CD1c-positive myeloid dendritic cell (primary cell): ENCODE data around the gene DTWD2.
"Not testable (repeated sequence)": the region's sequence is repeated elsewhere in the genome, so short reads cannot be mapped to it uniquely, and the experiment has no call there.

Experiments used
- DNase-seq: peaks from one replicate; pipeline ENCODE4 v3.0.0-alpha.2; 2016; ENCODE audit errors: extremely low spot score

Gene DTWD2

DNA sequence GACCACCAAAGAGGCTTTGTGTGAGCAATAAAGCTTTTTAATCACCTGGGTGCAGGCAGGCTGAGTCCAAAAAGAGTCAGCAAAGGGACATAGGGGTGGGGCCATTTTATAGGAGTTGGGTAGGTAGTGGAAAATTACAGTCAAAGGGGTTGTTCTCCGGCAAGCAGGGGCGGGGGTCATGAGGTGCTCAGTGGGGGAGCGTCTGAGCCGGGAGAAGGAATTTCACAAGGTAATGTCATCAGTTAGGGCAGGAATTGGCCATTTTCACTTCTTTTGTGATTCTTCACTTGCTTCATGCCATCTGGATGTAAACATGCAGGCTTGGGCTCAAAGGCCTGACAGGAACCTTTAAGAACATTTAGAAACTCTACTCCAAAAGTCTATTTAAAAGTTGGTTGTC is 36.0 kb downstream of the DTWD2 start:
- not testable (repeated sequence) for DNase-seq

DNA sequence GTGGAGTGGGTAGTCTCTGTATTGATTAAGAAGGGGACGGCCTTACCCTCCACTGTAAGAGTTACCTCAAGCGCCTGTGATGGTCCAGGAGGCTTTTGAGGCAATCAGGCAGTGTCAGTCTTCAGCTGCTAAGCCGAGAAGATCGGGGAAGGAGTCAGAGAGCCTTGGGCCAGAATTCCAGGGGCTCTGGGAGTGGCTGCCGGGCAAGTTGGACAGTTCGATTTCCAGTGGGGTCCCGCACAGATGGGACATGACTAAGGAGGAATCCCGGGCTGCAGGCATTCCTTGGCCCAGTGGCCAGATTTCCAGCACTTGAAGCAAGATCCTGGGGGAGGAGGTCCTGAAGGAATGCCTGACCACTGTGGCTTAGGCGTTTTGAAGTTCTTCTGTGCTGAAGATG is 38.0 kb downstream of the DTWD2 start:
- not testable (repeated sequence) for DNase-seq

DNA sequence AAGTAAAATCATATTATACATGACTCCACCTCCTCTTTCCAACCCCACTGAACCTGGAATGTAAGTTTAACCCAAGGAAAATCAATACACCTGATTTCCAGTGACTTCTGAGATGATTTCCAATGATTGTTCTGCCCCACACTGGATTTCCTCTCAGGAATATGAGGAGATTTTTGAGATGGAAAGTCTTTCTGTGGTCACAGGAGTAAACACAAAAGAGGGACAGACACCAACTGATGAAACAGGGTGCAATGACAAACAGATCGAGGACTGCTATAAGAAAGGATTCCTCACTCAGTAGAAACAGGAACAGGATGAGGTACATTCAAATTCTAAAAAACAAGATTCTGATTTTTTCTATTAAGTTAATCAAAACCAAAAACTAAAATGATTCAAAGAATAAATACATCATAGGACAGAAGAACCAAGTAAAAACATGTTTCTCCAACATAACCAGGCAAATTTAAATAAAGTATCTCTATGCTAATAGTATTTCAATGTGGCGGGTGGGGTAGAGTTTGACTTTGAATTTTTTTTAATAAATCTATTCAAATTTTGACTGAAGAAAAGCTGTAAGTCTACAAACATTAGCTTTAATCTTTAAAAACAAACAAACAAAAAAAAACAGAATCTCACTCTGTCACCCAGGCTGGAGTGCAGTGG is 42.1 kb downstream of the DTWD2 start:
- DNase-seq = no peak

DNA sequence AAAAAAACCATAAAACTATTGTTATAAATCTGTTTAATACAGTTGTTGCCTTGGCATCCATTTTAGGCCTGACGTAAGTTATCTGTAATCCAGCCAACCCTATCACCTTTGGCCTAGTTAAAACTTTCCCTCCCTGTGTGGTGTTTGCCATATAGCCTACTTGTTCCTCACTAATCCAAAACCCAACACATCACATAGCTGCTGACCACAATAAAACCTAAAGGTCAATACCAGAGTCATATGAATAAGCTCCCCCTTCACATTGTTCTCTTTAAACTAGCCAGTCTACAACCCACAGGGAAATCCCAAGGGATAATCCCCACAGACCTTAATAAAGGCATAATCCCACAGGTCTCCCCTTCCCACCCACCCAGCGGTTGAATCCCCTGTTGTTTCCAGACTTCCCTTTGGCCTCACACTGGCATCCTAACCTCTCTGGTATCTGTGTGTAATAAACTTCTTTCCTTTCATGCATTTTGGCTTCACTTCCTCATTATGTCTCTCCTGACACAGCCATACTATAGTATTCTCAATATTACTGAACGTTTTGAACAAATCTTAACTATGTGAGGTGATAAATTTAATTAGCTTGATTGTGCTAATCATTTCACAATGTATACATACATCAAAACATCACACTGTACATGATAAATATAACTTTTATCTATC is 50.8 kb downstream of the DTWD2 start:
- DNase-seq = no peak

DNA sequence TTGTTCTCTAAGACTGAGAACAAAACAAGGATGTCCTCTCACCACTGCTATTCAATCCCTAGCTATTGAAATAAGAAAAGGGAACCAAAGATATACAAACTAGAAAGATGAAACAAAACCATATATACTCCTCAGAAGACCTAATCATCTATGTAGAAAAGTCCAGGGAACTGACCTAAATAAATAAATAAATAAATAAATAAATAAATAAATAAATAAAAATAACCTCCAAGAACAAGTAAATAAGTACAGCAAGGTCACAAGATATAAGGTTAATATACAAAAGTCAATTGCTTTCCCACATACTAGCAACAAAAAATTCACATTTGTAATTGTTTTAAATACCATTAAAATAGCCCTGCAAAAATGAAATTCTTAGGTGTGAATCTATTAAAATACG is 54.6 kb downstream of the DTWD2 start:
- no peak for DNase-seq

DNA sequence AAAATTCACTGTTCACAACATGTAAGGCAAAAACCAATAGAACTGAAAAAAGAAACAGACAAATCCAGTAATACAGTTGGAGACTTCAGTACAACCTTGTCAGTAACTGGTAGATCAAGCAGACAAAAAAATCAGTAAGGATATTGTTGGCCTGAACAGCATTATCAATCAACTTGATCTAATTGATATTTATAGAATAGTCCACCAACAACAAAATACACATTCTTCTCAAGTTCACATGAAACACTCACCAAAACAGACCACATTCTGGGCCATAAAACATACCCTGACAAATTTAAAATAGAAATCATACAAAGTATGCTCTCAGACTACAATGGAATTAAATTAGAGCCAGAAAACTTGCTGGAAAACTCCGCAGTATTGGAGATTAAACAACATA is 56.8 kb downstream of the DTWD2 start:
- DNase-seq = no peak

DNA sequence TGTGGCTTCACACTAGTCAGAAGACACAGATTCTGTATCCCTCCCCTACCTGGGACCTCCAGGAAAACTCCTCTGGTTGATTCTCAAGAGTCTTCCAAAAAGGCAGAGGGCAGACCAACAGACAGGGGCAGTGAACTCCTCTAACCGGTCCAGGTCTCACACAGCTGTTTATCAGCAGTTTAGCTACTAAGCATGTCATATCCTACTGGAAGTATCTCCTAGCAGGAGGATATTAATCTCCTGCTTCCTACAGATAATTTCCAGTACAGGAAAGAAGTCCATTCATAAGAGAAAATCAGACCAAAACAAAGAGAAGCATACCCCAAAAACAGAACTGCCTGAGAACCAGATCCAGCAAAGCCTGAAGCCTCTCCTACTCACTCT is 64.3 kb downstream of the DTWD2 start:
- DNase-seq = no peak

DNA sequence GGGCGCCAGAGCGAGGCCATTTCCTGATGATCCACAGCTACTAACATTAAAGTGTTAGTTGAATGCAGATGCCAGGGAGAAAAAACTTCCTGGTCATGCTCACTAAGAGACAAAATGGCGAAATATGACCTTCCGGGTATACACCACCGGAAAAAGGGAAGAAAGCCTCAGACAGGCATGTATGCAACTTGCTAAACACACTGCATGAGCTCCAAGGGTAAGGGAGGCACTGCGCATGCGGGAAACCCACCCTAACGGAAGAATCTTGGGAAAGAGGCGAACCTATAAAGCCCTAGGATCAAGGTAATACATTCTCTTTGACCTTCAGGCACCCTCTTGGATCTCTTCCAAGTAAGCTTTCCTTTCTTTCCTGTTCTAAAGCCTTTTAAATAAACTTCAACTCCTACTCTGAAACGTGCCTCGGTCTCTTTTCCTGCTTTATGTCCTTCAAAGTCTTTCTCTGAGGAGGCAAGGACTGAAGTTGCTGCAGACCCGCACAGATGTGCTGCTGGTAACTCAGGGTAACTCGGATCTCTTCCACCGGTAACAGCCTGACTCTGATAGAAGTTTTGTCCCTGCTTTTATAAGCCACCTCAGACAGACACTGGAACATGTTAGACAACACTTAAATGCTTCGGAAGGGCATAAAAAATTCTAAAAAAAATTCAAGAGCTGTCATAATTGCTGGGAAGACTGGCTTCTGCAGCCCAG is 64.9 kb downstream of the DTWD2 start:
- DNase-seq = no peak

DNA sequence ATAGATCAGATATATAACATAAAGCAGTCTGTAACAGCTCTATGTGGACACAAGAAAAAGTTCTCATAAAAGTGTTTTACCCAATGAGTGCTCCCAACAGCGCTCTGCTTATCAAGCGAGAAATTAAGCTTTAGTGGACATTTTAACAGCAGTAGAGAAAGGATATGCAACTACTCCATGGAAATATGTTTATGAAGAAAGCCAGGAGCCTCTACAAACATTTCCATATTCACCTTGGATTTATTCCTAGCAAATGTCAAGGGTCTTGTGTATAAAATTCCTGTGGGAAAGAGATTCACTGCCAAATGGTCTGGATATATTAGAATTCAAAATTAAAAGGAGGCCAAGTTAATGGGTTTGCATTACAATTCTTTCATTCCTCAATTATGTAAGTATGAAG is 66.5 kb downstream of the DTWD2 start:
- DNase-seq = no peak

DNA sequence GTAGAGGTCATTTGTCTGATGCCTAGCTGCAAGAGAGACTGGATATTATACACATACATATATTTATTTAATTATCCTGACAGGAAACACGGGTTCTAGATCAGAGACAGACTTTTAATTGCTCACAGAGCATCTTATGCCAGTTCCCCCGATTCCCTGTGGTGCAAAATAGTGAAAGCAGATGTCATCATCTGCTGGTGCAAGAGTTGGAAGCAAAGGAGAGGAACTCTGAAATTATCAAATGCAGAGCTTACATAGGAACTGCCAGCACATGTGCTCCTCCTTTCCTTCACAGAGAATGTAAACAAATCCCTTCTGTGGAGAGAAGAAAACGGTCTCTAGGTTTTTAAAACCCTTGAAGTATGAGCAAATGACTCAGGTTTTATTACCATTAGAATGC is 69.3 kb downstream of the DTWD2 start:
- DNase-seq = no peak

DNA sequence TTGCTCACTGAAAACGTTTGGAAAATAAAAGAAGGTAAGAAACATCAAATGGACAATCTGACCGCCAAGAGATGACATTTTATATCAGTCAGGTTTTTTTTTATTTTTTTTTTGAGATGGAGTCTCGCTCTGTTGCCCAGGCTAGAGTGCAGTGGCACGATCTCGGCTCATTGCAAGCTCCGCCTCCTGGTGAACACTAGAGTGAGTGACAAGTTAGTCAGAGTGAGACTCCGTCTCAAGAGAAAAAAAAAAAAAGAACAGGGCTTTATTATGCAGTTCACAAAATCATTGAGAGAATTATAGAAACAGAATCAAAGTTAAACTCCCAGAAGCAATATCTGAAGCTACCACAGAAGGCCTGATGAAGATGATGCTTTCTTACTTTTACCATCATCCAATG is 70.1 kb downstream of the DTWD2 start:
- no peak for DNase-seq

DNA sequence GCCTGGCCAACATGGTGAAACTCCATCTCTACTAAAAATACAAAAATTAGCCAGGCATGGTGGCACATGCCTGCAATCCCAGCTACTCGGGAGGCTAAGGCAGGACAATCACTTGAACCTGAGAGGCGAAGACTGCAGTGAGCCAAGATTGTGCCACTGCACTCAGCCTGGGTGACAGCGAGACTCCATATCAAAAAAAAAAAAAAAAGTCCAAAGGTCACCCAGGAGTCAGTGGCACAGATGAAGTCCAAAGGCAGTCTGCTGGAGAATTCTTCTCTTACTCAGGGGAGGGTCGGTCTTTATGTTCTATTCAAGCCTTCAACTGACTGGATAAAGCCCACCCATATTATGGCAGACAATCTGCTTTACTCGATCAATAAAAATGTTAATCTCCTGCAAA is 80.8 kb downstream of the DTWD2 start:
- not testable (repeated sequence) for DNase-seq

DNA sequence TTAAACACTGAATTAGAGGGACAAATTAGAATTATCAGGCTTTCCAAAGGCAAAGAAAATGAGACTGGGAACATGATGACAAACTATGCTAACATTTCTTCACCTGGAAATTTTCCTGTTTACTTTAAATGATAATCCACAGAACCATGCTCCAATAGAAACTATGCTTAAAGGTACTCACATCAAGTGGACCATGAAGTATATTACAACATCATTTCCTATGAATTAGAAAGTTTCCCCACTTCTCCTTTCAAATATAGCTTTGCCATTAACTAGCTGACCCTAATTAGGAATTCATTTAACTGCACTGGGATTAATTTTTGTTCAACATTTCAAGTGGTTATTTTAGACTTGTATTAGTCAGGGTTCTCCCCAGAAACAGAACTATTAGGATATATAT is 81.4 kb downstream of the DTWD2 start:
- peak; percentile 2 for DNase-seq

DNA sequence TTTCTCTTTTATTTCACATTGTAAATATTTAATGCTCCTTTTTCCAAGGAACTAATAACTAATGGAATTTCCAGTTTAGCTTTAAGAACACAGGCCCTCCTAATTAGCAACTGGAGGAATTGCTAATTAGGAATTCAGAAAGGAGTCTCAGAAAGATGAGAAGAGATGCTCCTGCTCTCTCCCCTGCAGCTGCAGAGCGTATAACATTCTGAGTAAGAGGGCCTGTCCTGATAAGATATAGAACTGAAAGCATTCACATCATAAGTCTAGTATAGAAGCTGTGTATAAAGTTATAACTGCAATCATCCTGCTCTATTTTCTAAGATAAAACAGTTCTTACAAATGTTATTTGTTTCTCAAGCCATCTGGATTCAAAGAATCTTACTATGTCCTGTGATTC is 83.2 kb downstream of the DTWD2 start:
- no peak for DNase-seq

DNA sequence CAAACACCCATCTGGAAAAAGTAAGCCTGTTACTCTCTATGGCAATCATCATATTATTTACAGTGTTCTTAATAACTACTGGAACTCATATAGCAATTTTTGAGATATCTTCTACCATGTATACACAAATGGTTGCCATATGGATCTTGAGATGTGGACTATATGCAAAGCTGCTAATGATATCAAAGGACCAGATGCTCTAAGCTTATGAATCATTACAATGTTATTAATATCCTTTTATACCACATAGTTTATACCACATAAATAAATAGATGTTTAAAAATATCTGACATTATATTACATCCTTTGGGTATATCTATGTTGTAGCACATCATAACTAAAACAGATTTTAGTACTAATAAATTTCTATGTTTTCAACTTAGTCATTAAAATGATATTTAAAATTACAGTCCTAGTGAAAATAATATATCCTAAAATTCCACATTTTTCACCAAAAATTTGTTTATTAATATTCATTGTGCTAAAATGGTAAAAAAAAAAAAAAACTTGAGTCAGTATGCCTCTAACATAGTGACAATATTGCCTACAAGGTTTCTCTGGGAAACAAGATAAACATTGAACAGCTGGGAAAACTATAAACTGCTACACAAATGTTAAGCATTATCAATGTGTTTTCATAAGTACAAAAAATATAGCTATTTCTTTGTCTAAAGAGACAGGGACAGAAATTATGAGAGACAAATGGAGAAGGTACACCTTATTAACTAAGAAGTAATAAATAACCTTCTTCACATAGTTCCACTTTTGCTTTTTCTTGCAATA is 85.5 kb downstream of the DTWD2 start:
- no peak for DNase-seq

DNA sequence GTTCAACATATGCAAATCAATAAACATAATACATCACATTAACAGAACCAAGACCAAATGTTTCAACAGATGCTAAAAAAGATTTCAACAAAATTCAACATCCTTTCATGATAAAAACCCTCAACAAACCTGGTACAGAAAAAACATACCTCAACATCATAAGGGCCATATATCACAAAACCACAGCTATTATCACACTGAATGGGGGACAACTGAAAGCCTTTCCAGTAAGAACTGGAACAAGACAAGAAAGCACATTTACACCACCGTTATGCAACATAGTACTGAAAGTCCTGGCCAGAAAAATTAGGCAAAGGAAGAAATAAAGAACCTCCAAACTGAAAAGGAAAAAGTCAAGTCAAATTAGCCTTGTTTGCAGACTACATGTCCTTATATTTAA is 93.6 kb downstream of the DTWD2 start:
- no peak for DNase-seq

DNA sequence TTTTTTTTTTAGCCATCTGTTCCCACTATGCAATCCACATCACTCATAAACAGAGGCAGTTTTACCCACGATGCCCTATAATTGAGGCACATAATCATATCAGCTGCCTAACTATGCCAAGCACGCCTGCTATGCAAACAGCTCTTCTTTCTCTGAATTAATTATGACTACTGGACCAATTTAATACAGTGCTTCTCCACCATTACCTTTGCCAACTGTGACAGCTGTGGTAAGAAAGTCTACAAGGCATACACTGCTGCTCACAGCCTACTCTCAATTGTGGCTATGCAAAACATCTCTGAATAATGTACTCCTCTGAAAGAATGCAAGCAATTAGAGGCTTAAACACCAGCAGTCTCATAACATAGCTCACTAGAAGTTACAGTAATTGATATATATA is 97.1 kb downstream of the DTWD2 start:
- DNase-seq = no peak

DNA sequence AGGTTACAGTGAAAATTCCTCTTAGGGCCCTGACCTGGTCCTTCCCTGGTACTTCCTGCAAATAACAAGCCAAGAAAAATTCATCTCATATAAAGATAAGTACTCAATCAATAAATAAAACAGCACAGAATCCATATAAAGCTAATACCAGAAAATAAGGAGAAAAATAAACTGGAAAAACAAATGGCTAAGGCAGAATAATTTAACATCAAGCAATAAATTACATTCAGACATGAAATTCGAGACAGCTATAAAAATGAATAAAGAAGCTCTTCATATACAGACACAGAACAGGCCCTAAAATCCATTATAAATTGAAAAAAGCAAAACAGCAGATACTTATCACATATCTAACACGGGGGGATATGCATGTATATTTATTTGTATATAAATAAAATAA is 99.2 kb downstream of the DTWD2 start:
- no peak for DNase-seq

DNA sequence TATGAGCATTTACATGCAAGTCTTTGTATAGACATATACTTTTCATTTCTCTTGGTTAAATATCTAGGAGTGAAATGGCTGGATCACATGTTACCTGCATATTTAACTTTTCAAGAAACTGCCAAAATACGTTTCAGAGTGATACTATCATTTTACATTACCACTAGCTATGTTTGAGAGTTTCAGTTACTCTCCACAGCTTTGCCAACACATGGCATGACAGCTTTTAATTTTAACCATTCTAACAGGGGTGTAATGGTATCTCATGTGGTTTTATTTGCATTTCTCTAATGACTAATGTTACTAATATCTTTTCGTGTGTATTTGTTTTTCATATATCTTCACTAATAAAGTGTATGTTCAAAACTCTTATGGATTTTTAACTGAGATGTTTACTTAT is 99.8 kb downstream of the DTWD2 start:
- DNase-seq = no peak

DNA sequence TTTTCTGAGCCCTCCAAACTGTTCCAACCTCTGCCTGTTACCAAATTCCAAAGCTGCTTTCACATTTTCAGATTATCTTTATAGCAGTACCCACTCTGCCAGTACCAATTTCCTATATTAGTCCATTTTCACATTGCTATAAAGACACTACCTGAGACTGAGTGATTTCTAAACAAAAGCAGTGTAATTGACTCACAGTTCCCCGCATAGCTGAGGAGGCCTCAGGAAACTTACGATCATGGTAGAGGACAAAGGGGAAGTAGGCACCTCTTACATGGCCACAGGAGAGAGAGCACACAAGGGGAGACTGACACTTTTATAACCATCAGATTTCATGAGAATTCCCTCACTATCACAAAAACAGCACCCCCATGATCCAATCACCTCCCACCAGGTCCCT is 105.0 kb downstream of the DTWD2 start:
- no peak for DNase-seq

DNA sequence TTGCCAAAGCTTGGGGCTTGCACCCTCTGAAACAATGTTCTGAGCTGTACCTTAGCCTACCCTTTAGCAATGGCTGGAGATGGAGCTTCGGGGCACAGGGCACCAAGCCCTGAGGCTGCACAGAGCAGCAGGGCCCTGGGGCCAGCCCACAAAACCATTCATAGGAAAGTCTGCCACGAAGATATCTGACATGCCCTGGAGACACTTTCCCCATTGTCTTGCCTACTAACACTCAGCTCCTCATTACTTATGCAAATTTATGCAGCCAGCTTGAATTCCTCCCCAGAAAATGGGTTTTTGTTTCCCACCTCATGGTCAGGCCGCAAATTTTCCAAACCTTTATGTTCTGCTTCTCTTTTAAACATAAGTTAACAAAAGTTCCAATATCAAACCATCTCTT is 105.7 kb downstream of the DTWD2 start:
- DNase-seq = no peak

DNA sequence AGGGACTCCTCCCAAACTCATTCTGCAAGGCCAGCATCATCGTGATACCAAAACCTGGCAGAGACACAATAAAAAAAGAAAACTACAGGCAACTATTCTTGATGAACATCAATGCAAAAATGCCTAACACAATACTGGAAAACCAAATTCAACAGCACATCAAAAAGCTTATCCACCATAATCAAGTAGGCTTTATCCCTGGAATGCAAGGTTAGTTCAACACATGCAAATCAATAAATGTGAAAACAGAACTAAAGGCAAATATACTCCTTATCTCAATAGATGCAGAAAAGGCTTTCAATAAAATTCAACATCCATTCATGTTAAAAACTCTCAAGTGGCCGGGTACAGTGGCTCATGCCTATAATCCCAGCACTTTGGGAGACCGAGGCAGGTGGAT is 111.5 kb downstream of the DTWD2 start:
- DNase-seq = not testable (repeated sequence)

DNA sequence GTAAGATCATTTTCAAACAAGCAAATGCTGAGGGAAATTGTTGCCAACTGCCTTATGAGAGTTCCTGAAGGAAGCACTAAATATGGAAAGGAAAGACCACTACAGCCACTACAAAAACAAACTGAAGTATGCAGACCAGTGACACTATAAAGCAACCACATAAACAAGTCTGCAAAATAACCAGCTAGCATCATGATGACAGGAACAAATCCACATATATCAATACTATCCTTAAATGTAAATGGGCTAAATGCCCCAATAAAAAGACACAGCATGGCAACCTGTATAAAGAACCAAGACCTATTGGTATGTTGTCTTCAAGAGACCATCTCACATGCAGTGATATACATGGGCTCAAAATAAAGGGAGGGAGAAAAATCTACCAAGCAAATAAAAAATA is 113.2 kb downstream of the DTWD2 start:
- no peak for DNase-seq
